GM12875 (cell line): Measurements from ENCODE around the gene AIFM2.
"Not testable (repeated sequence)": the region's sequence is repeated elsewhere in the genome, so short reads cannot be mapped to it uniquely, and the experiment has no call there.

Source experiments
- H3K4me3 ChIP-seq: one replicate; pipeline ENCODE4 v1.5.1; 2011; ENCODE audit warnings: low read depth, low read length, control low read depth
- TF ChIP-seq, protein P1 (sequence below): IDR thresholded peaks from 2 replicates; pipeline ENCODE4 v1.5.1; 2011; ENCODE audit warnings: low read depth, mild to moderate bottlenecking, control low read depth, inconsistent platforms, low read length, moderate library complexity, borderline replicate concordance; ENCODE audit not compliant: insufficient read depth

The AIFM2 gene

GRCh38 chr10:70101668-70102067 lies 31.0 kb downstream of the AIFM2 start:
- H3K4me3 ChIP-seq = no peak overlapping the region
- TF ChIP-seq, protein P1, sequence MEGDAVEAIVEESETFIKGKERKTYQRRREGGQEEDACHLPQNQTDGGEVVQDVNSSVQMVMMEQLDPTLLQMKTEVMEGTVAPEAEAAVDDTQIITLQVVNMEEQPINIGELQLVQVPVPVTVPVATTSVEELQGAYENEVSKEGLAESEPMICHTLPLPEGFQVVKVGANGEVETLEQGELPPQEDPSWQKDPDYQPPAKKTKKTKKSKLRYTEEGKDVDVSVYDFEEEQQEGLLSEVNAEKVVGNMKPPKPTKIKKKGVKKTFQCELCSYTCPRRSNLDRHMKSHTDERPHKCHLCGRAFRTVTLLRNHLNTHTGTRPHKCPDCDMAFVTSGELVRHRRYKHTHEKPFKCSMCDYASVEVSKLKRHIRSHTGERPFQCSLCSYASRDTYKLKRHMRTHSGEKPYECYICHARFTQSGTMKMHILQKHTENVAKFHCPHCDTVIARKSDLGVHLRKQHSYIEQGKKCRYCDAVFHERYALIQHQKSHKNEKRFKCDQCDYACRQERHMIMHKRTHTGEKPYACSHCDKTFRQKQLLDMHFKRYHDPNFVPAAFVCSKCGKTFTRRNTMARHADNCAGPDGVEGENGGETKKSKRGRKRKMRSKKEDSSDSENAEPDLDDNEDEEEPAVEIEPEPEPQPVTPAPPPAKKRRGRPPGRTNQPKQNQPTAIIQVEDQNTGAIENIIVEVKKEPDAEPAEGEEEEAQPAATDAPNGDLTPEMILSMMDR = no peak

- H3K4me3 ChIP-seq = not testable (repeated sequence)
Observed at GRCh38 chr10:70101068-70101562, 31.5 kb downstream of the AIFM2 start.

GRCh38 chr10:70098271-70098670 lies 34.4 kb downstream of the AIFM2 start:
- TF ChIP-seq, protein P1 = no peak
- H3K4me3 ChIP-seq = no peak overlapping the region

GRCh38 chr10:70097459-70097858 lies 35.2 kb downstream of the AIFM2 start:
- H3K4me3 ChIP-seq = no peak overlapping the region
- TF ChIP-seq, protein P1 = no peak

- H3K4me3 ChIP-seq = no peak overlapping the region
- TF ChIP-seq, protein P1 = no peak
Observed at GRCh38 chr10:70096705-70097420, 35.8 kb downstream of the AIFM2 start.

GRCh38 chr10:70096016-70096704 lies 36.5 kb downstream of the AIFM2 start:
- no peak overlapping the region for H3K4me3 ChIP-seq
- TF ChIP-seq, protein P1 = no peak

DNA sequence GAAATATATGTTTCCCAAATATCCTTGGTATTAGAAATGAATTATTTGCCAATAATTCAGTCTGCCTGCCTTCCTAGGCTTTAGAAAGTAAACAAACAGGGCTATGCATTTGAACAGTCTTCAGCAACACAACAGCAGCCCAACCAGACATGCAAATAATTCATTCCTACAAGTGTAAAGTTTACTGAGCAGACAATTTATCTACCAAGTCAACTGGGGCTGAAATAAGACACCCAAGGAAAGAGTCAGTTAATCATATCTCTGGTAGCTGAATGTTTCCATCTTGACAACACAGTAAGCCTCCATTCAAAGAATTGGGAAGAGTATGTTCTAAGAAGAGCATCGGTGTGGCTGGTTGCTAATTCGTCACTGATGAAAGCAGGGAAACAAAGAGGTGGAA lies 38.4 kb downstream of the AIFM2 start:
- TF ChIP-seq, protein P1 = no peak
- H3K4me3 ChIP-seq = no peak overlapping the region
